ENCODE data around the gene NEUROD2.

The NEUROD2 gene

GRCh38 chr17:39579318-39580081 lies 28.2 kb downstream of the NEUROD2 start:
- DNase-seq (ENCODE audit: low read depth) = no peak

DNA sequence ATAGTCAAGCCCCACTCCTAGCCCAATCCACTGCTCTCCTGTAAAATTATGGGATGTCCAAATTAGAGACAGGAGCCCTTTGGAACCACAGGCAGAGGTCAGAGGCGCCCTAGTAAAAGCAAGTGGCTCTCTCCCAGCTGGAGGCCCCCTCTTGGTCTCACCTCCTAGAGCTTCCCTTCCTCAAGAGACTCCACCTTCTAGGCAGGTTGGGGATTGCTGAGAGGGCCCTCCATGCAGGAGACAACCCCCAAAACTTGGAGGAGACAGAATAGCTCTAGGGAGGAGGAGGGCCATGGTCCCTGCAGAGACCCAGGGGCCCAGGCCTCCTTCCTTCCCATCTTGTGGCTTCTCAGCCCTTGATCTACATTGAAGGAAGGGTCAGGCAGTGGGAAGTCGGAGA lies 29.4 kb downstream of the NEUROD2 start:
- DNase-seq (ENCODE audit: low read depth) = no peak

DNA sequence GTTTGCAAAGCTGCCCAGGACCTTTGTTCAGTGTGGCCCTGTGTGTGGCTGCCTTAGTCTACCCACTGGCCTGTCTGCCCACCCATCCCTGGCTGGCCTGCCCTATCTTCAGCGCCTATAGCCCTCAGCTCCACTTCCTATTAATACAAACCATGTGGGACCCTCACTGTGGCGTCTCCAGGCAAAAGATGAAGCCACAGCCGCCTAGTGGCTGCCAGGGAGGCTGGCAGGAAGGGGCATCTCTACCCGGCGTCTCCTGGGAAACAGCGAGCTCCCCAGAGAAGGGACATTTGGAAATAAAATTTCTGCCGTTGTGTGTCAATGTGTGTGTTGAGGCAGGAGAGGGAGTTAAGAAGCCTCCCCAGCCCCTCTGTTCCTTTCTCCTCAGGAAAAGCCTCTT lies 31.5 kb downstream of the NEUROD2 start:
- no peak for DNase-seq (ENCODE audit: low read depth)

- DNase-seq (ENCODE audit: low read depth) = no peak
Observed at GRCh38 chr17:39573447-39574298, 34.0 kb downstream of the NEUROD2 start.

DNA sequence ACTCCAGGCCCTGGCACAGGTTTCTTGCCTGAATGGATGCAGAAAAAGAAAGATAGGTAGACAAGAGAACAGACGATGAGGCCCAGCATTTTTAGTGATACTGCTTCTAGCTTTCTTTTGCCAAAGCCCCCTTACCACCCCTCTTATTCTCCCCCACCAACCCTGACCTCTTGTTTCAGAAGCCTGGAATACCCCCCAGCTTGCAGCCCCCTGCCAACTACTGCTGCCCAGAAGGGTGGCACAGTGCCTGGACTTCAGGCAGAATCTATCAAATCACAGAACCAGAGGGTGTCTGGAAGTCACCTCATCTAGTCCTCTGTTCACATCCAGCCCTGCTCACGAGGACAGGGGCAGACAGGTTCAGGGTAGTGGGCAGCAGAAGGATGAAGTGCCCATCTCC lies 35.6 kb downstream of the NEUROD2 start:
- no peak for DNase-seq (ENCODE audit: low read depth)

DNA sequence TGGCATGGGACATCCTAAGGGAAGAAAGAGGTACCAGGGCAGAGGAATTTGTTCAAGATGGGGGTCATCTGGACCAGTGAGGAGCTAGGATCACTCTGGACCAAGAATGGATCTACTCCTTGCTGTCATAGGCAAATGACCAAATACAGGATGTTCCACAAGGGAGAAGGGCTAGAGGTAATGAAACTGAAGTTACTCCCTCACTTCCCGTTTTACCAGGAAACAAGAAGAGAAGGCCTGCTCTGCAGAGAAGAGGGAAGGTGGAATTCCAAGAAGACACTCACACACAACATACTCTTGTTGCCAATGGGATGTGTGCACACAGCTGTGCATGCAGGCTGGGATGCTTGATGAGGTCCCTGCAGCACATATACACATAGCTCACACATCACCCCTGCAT lies 38.6 kb downstream of the NEUROD2 start:
- no peak for DNase-seq (ENCODE audit: low read depth)

DNA sequence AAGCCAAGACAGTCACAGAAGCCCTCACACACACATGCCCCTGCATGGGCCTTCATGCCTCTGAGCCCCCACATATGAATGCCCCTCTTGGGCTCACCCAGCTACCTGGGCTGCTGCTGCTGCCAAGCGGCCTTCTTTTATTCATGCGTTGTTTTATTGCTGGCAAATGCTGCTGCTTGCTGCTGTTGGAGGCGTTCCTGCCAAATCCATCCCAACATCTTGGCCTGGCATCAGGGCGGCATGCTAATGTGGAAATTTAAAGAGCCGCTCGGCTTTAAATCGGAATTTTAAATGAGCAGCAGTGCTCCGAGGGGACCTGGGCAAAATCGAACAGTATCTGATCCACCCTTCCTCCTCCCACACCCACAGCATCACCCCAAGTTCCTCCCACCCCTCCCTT lies 39.0 kb downstream of the NEUROD2 start:
- no peak for DNase-seq (ENCODE audit: low read depth)

GRCh38 chr17:39566094-39566850 lies 41.4 kb downstream of the NEUROD2 start:
- no peak for DNase-seq (ENCODE audit: low read depth)

- DNase-seq (ENCODE audit: low read depth) = no peak
Observed at GRCh38 chr17:39564211-39564848, 43.4 kb downstream of the NEUROD2 start.

DNA sequence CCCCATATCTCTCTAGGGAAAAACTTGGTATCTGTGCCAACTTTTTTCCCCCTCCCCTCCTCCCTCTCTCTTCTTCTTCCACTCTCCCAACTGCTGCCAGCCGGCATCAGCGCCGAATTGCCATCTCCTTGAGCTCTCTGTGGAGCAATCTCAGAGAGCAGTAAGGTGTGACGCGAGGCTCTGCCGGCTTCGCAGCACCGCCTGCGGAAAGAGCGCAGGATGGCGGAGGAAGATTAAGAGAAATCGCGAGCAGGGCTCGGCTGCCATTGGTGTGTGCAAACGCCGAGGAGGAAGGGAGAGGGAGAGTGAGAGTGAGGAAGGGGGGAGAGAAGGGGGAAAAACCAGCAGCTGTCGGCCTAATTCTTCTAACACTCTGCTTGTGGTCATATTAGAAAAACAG lies 44.2 kb downstream of the NEUROD2 start:
- DNase-seq (ENCODE audit: low read depth) = no peak

DNA sequence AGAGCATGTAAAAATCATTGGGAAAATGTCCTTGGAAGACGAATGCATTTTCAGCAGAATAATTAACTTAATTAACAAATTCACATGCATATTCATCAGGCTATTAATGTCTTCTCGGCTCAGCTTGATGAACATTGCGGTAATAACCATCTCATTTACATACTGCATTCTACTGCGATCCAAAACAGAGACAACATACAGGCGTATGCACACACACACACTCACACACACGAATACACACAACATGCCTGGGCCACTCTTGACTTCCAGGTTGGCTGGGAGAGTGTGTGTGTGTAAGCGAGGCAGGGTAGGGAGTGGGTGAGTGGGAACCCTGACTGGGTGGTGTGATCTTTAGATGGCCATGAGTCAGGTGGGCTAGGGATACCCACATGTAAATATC lies 44.7 kb downstream of the NEUROD2 start:
- DNase-seq (ENCODE audit: low read depth) = no peak

DNA sequence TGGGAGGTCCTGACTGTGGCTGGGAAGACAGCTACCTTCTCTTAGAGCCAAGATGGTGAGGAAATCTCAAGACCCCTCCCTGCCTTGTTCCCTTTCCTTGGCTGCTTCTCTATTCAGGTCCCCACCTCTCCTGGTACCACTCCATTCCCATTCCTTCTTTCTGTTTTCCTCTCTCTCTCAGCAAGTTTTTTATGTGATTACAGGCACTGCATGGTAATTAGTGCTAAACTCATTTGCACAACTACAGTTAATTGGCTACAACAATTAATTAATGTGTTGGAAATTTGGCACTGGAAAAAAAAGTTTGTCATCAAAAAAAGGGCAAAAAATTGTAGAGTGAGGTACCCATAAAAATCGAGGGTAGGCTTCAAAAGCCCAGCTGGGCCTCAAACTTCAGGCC lies 45.3 kb downstream of the NEUROD2 start:
- DNase-seq (ENCODE audit: low read depth) = no peak

- DNase-seq (ENCODE audit: low read depth) = no peak
Observed at GRCh38 chr17:39556423-39556822, 51.3 kb downstream of the NEUROD2 start.

- DNase-seq (ENCODE audit: low read depth) = no peak
Observed at GRCh38 chr17:39555368-39555767, 52.4 kb downstream of the NEUROD2 start.

All from non-pigmented ciliary epithelial cell (primary cell).